GM12872 (cell line): ENCODE data around the gene DYNC1I1.
A peak's percentile ranks its signal among the peaks of the same experiment; 100 is the strongest.

Source experiments
- CTCF ChIP-seq: IDR thresholded peaks from 3 replicates; pipeline ENCODE4 v1.5.1; 2011; ENCODE audit warnings: low read depth, mild to moderate bottlenecking, low read length, moderate library complexity; ENCODE audit not compliant: insufficient read depth

Gene DYNC1I1

GRCh38 chr7:96075510-96076349 is 303.4 kb downstream of the DYNC1I1 start:
- peak; percentile 85 for TF ChIP-seq CTCF

- TF ChIP-seq CTCF = no peak
Measured at GRCh38 chr7:96076350-96076707, 304.0 kb downstream of the DYNC1I1 start.

GRCh38 chr7:96080027-96080426 is 307.7 kb downstream of the DYNC1I1 start:
- no peak for TF ChIP-seq CTCF

GRCh38 chr7:96084881-96085553 is 312.7 kb downstream of the DYNC1I1 start:
- no peak for TF ChIP-seq CTCF

- no peak for TF ChIP-seq CTCF
Measured at GRCh38 chr7:96085953-96086352, 313.6 kb downstream of the DYNC1I1 start.

- TF ChIP-seq CTCF = no peak
Measured at GRCh38 chr7:96088579-96088978, 316.2 kb downstream of the DYNC1I1 start.

GRCh38 chr7:96089511-96089910 is 317.2 kb downstream of the DYNC1I1 start:
- TF ChIP-seq CTCF = no peak
